Keratinocyte (primary cell): ENCODE results near the gene KMT2E. TPM values are rescaled to one million over a fixed set of nuclear protein-coding genes. Genes with fewer than 3 reads are reported as not detected.

Source experiments
- DNase-seq: peaks from one replicate; pipeline ENCODE4 v3.0.0-alpha.2; 2011; ENCODE audit warnings: low read depth, missing footprints, low spot score
- FAIRE-seq: peaks from 2 replicates; lab custom pipeline; 2011; peaks lifted over from hg19 to GRCh38; lab: Jason Lieb, UNC
- H2AFZ ChIP-seq: 2 replicates; pipeline ENCODE4 v1.6.0; 2012; ENCODE audit warnings: low read length, control low read depth, inconsistent platforms; ENCODE audit not compliant: control insufficient read depth
- H3K27ac ChIP-seq: 2 replicates; pipeline ENCODE4 v1.5.1; 2011; ENCODE audit warnings: low read length; ENCODE audit not compliant: control insufficient read depth, insufficient read depth
- H3K27me3 ChIP-seq: 3 replicates; pipeline ENCODE4 v1.6.0; 2011; ENCODE audit warnings: low read length; ENCODE audit not compliant: control insufficient read depth, insufficient read depth; ENCODE audit errors: extremely low read depth
- H3K36me3 ChIP-seq, 2 experiments: 2 replicates in 1 of 2; 3 replicates in 1 of 2; pipeline ENCODE4 v1.5.1; 2011; ENCODE audit warnings: low read length in 2 of 2, mild to moderate bottlenecking in 1 of 2; ENCODE audit not compliant: control insufficient read depth in 2 of 2, insufficient read depth in 2 of 2; ENCODE audit errors: extremely low read depth in 1 of 2
- H3K4me1 ChIP-seq: 3 replicates; pipeline ENCODE4 v1.5.1; 2011; ENCODE audit warnings: low read length; ENCODE audit not compliant: control insufficient read depth, insufficient read depth; ENCODE audit errors: extremely low read depth
- H3K4me2 ChIP-seq: 3 replicates; pipeline ENCODE4 v1.6.0; 2011; ENCODE audit warnings: low read depth, low read length; ENCODE audit not compliant: control insufficient read depth, insufficient read depth; ENCODE audit errors: extremely low read depth
- H3K4me3 ChIP-seq, 3 experiments: fragments of 200-600 bp in 1 of 3; sonication (generic) in 1 of 3; 2 replicates in 2 of 3; 3 replicates in 1 of 3; pipeline ENCODE4 v1.5.1; 2011 to 2016; ENCODE audit warnings: low read length in 3 of 3, mild to moderate bottlenecking in 3 of 3, control low read depth in 2 of 3, inconsistent platforms in 1 of 3, low read depth in 1 of 3, mixed read lengths in 1 of 3, mixed run types in 1 of 3, moderate library complexity in 1 of 3; ENCODE audit not compliant: control insufficient read depth in 2 of 3, insufficient read depth in 2 of 3; ENCODE audit errors: extremely low read depth in 1 of 3
- H3K79me2 ChIP-seq: 2 replicates; pipeline ENCODE4 v1.6.0; 2012; ENCODE audit warnings: low read length; ENCODE audit not compliant: control insufficient read depth, insufficient read depth
- H3K9ac ChIP-seq: 3 replicates; pipeline ENCODE4 v1.6.0; 2011; ENCODE audit warnings: low read length; ENCODE audit not compliant: control insufficient read depth, insufficient read depth; ENCODE audit errors: extremely low read depth
- H3K9me1 ChIP-seq: 3 replicates; pipeline ENCODE4 v1.6.0; 2011; ENCODE audit warnings: low read length; ENCODE audit not compliant: control insufficient read depth, insufficient read depth; ENCODE audit errors: extremely low read depth
- H3K9me3 ChIP-seq: 2 replicates; pipeline ENCODE4 v1.5.1; 2012; ENCODE audit warnings: low read depth, low read length; ENCODE audit not compliant: control insufficient read depth
- H4K20me1 ChIP-seq: 3 replicates; pipeline ENCODE4 v1.6.0; 2011; ENCODE audit warnings: low read length; ENCODE audit not compliant: control insufficient read depth, insufficient read depth; ENCODE audit errors: extremely low read depth
- EZH2 ChIP-seq: IDR thresholded peaks from one replicate; pipeline ENCODE4 v1.6.1; 2012; ENCODE audit warnings: inconsistent platforms, mild to moderate bottlenecking, low read length, moderate library complexity
- dilution Hi-C: fragments of 300-500 bp; cut with MboI; formaldehyde crosslinking; loops from one replicate; pipeline ENCODE4 v1.7.0; 2020; ENCODE audit warnings: low sequenced_read_pairs; ENCODE audit not compliant: extremely low pct_ligation_motif_present
- polyA plus RNA-seq, 5 experiments: library from polyadenylated mRNA; depleted of rRNA in 3 of 5; stranded (reverse) in 3 of 5; stranded (forward) in 1 of 5; unstranded in 1 of 5; fragments of >200 nt; gene quantifications; 1 replicate in 1 of 5; 2 replicates in 3 of 5; 3 replicates in 1 of 5; pipeline versions ENCODE4 v1.2.1 to v1.2.3, GENCODE V29; 2011 to 2012; ENCODE audit warnings: missing spikeins in 2 of 5, low read depth in 1 of 5, low replicate concordance in 1 of 5
- TF ChIP-seq, protein P1 (sequence below), 3 experiments: IDR thresholded peaks in 1 of 3; conservative IDR thresholded peaks in 1 of 3; optimal IDR thresholded peaks in 1 of 3; 2 replicates in 2 of 3; 3 replicates in 1 of 3; pipeline versions ENCODE3 to v1.5.1; 2011; ENCODE audit warnings: low read length in 3 of 3, mild to moderate bottlenecking in 3 of 3, moderate library complexity in 2 of 3, control low read depth in 1 of 3, inconsistent platforms in 1 of 3; ENCODE audit not compliant: insufficient read depth in 2 of 3; ENCODE audit errors: extremely low read depth in 1 of 3

KMT2E gene
- polyA plus RNA-seq, 1 donor (not counting 4 experiments of a cell fraction or from before 2014, with no cell fraction given): 12.9 TPM

DNA sequence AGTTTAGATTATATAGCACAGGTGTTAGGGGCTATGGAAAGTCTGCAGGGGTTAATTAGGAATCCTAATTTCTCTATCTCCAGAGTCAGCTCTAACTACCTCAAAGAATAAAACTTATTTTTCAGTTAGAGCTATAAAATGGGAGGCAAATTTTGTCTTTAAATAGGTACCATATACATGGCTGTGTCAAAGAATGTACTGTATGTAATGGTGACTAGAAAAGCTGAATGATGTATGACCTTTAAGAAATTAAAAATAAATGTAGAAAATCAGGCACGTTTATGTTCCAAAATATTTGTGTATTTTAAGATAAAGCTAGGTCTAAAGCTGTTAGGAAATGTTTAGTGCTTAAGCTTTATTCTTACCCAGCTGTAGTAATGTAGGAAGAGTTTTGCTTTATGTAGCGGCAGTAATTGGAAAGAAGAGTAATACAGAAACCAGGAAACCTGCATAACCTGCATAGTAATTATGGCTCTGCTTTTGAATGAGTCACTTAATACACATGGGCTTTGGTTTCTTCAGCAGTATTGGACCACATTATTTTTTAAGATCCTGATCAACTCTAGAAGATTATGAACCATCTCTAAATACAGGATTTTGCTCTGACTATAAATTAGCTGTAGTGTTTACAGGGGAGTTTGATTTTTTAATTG lies 85.0 kb downstream of the KMT2E start:
- Histone ChIP-seq H3K4me1 (no peaks in the 10 kb centered on the region), H2AFZ (no peak overlapping the region), H3K79me2 (peaks cover 2% of the 10 kb centered on the region), H3K27ac (no peak overlapping the region), H3K4me3 (no peak overlapping the region), H3K9me1 (no peaks in the 10 kb centered on the region), H3K9ac (no peak overlapping the region), H3K9me3 (no peaks in the 10 kb centered on the region), H3K36me3 (no peaks in the 10 kb centered on the region), H3K27me3 (no peaks in the 10 kb centered on the region), H4K20me1 (no peaks in the 10 kb centered on the region), H3K4me2 (no peak overlapping the region)
- no peak for TF ChIP-seq EZH2
- TF ChIP-seq, protein P1, sequence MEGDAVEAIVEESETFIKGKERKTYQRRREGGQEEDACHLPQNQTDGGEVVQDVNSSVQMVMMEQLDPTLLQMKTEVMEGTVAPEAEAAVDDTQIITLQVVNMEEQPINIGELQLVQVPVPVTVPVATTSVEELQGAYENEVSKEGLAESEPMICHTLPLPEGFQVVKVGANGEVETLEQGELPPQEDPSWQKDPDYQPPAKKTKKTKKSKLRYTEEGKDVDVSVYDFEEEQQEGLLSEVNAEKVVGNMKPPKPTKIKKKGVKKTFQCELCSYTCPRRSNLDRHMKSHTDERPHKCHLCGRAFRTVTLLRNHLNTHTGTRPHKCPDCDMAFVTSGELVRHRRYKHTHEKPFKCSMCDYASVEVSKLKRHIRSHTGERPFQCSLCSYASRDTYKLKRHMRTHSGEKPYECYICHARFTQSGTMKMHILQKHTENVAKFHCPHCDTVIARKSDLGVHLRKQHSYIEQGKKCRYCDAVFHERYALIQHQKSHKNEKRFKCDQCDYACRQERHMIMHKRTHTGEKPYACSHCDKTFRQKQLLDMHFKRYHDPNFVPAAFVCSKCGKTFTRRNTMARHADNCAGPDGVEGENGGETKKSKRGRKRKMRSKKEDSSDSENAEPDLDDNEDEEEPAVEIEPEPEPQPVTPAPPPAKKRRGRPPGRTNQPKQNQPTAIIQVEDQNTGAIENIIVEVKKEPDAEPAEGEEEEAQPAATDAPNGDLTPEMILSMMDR (optimal IDR thresholded peaks at IDR 0.05 in 1 of 3, IDR thresholded peaks at IDR 0.05 in 1 of 3, conservative IDR thresholded peaks at IDR 0.05 in 1 of 3; ENCODE audit: extremely low read depth in 1 of 3, insufficient read depth in 2 of 3, low read length in 3 of 3): no peak
- DNase-seq: no peak
- no peak for FAIRE-seq
- dilution Hi-C loops: no loop called here

DNA sequence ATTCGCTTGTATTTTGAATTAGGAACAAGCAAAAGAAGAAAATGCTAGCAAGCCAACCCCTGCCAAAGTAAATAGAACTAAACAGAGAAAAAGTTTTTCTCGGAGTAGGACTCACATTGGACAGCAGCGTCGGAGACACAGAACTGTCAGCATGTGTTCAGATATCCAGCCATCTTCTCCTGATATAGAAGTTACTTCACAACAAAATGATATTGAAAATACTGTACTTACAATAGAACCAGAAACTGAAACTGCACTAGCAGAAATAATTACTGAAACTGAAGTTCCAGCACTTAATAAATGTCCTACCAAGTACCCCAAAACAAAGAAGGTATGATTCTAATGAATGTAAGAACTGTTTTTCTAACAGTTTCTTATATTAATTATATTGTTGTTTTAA lies 87.9 kb downstream of the KMT2E start:
- H3K27me3 ChIP-seq: no peaks in the 10 kb centered on the region
- H3K9me3 ChIP-seq: no peaks in the 10 kb centered on the region
- no peak overlapping the region for H3K27ac ChIP-seq
- no peaks in the 10 kb centered on the region for H3K4me1 ChIP-seq
- H2AFZ ChIP-seq: no peak overlapping the region
- FAIRE-seq: no peak
- no peak for TF ChIP-seq EZH2
- TF ChIP-seq, protein P1 (optimal IDR thresholded peaks at IDR 0.05 in 1 of 3, IDR thresholded peaks at IDR 0.05 in 1 of 3, conservative IDR thresholded peaks at IDR 0.05 in 1 of 3; ENCODE audit: extremely low read depth in 1 of 3, insufficient read depth in 2 of 3, low read length in 3 of 3): no peak
- no peak for DNase-seq
- H3K79me2 ChIP-seq: no peaks in the 10 kb centered on the region
- no peak overlapping the region for H3K4me3 ChIP-seq
- H3K9ac ChIP-seq: no peak overlapping the region
- no peaks in the 10 kb centered on the region for H4K20me1 ChIP-seq
- dilution Hi-C loops: no loop called here
- H3K4me2 ChIP-seq: no peak overlapping the region
- H3K36me3 ChIP-seq: peaks cover 5 to 8% of the 10 kb centered on the region in 2 experiments
- H3K9me1 ChIP-seq: no peaks in the 10 kb centered on the region
